Mesendoderm (in vitro differentiated cells): ENCODE measurements around the gene LSM4.

ENCODE experiments used
- DNase-seq: peaks from one replicate; pipeline ENCODE4 v3.0.0; 2013
- H2AK5ac ChIP-seq: 2 replicates; pipeline ENCODE4 v1.6.1; 2013; ENCODE audit warnings: low read length, inconsistent platforms
- H2BK120ac ChIP-seq: 2 replicates; pipeline ENCODE4 v1.6.1; 2013; ENCODE audit warnings: low read depth, mild to moderate bottlenecking, low read length, moderate library complexity, mixed read lengths
- H2BK15ac ChIP-seq: replicated peaks from 2 replicates; pipeline ENCODE4 v1.6.1; 2013; ENCODE audit warnings: low read depth, mild to moderate bottlenecking, moderate library complexity
- H2BK5ac ChIP-seq: 2 replicates; pipeline ENCODE4 v1.6.1; 2013; ENCODE audit warnings: low read length, inconsistent platforms
- H3K18ac ChIP-seq: 2 replicates; pipeline ENCODE4 v1.6.1; 2013; ENCODE audit warnings: mild to moderate bottlenecking, low read length, mixed read lengths
- H3K23ac ChIP-seq: one replicate; pipeline ENCODE4 v1.6.1; 2013; ENCODE audit warnings: low read length
- H3K27ac ChIP-seq: 2 replicates; pipeline ENCODE4 v1.5.1; 2013; ENCODE audit warnings: low read depth, mild to moderate bottlenecking, inconsistent platforms, low read length, moderate library complexity
- H3K27me3 ChIP-seq: 2 replicates; pipeline ENCODE4 v1.6.1; 2013; ENCODE audit warnings: low read length, control low read depth, mild to moderate bottlenecking, inconsistent platforms; ENCODE audit not compliant: insufficient read depth, poor library complexity
- H3K36me3 ChIP-seq: 2 replicates; pipeline ENCODE4 v1.6.1; 2013; ENCODE audit warnings: low read length, inconsistent platforms; ENCODE audit not compliant: control insufficient read depth, insufficient read depth
- H3K4ac ChIP-seq: one replicate; pipeline ENCODE4 v1.6.1; 2013; ENCODE audit warnings: low read depth, mild to moderate bottlenecking, low read length, moderate library complexity
- H3K4me1 ChIP-seq: 2 replicates; pipeline ENCODE4 v1.6.1; 2013; ENCODE audit warnings: low read depth, low read length, inconsistent platforms; ENCODE audit not compliant: control insufficient read depth
- H3K4me2 ChIP-seq: 2 replicates; pipeline ENCODE4 v1.6.1; 2013; ENCODE audit warnings: low read length
- H3K4me3 ChIP-seq: 2 replicates; pipeline ENCODE4 v1.5.1; 2013; ENCODE audit warnings: mild to moderate bottlenecking, low read length
- H3K56ac ChIP-seq: one replicate; pipeline ENCODE4 v1.6.1; 2013; ENCODE audit warnings: low read length
- H3K79me1 ChIP-seq: 2 replicates; pipeline ENCODE4 v1.6.1; 2013; ENCODE audit warnings: low read length, inconsistent platforms
- H3K79me2 ChIP-seq: 2 replicates; pipeline ENCODE4 v1.6.1; 2013; ENCODE audit warnings: mild to moderate bottlenecking, low read length; ENCODE audit not compliant: control insufficient read depth, insufficient read depth
- H3K9ac ChIP-seq: 2 replicates; pipeline ENCODE4 v1.6.1; 2013; ENCODE audit warnings: low read length, inconsistent platforms
- H4K5ac ChIP-seq: one replicate; pipeline ENCODE4 v1.6.1; 2013; ENCODE audit warnings: low read length
- H4K8ac ChIP-seq: one replicate; pipeline ENCODE4 v1.6.1; 2013; ENCODE audit warnings: low read depth, mild to moderate bottlenecking, control low read depth, low read length, moderate library complexity
- WGBS: extraction: QIAGEN DNeasy Blood & Tissue Kit; methylation state at CpG from one replicate; pipeline ENCODE4 v1.1.7; 2013; ENCODE audit warnings: low lambda C conversion rate, missing lambda C conversion rate; ENCODE audit not compliant: insufficient coverage; ENCODE audit errors: extremely low coverage; 5-methylcytosine and 5-hydroxymethylcytosine counted together

Gene LSM4

DNA sequence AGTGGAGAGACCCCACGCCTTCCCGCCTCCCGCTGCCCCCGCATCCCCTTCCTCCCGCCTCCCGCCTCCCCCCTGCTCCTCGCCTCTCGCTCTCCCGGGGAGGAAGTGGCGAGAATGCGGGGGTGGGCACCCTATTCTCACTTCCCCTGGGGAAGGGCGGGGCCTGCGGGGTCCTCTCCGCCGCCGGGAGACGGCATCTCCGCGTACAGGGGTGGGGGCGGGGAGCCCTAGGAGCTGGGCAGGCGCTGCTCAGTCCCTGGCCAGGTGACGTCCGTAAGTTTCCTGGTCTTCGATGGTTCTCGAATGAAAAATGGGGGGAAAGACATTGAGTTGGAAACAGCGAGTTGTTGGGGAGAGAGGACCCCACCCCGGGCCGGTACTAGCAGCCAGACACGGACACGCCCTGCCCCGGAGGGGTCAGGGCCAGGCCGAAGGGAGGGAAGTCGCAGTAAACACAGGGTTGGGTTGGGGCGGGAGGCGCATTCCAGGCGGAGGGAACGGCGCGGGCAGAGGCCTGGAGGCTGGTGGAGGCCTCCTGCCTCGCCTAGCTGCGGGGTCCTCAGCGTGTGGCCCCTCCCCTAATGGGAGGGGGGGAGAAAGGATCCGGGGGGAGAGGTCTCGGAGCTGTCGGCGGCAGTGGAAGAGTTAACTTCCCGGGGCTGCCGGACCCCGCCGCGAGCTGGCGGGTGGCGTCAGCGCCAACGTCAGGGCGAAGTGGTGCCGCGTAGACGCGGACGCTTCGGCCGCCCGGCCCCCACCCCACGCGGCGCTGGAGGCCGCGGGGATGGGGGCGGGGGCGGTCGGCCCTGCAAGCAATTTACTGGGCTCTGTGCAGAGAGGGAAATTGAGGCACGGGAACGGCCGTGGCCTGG, 31.1 kb downstream of the LSM4 start:
- peak overlapping the region; percentile 40 for H4K5ac ChIP-seq
- peak overlapping the region; percentile 99 for H3K27ac ChIP-seq
- DNase-seq: peak; percentile 94
- no peak overlapping the region for H2AK5ac ChIP-seq
- peak overlapping the region; percentile 47 for H3K4me3 ChIP-seq
- no peaks in the 10 kb centered on the region for H3K79me1 ChIP-seq
- peaks cover 10% of the 10 kb centered on the region for H3K4me1 ChIP-seq
- peak overlapping the region; percentile 41 for H4K8ac ChIP-seq
- no peaks in the 10 kb centered on the region for H3K27me3 ChIP-seq
- H3K56ac ChIP-seq: peak overlapping the region; percentile 81
- peak overlapping the region; percentile 98 for H2BK5ac ChIP-seq
- H2BK120ac ChIP-seq: peak overlapping the region; percentile 88
- peak overlapping the region; percentile 23 for H3K4ac ChIP-seq
- H3K9ac ChIP-seq: peak overlapping the region; percentile 85
- H3K4me2 ChIP-seq: peak overlapping the region; percentile 70
- H2BK15ac ChIP-seq: peak overlapping the region; percentile 88
- no CpG with 5 or more reads among the region's 75 CpGs for WGBS
- H3K18ac ChIP-seq: peak overlapping the region; percentile 19
- H3K79me2 ChIP-seq: no peaks in the 10 kb centered on the region
- peak overlapping the region; percentile 81 for H3K23ac ChIP-seq
- H3K36me3 ChIP-seq: no peaks in the 10 kb centered on the region

DNA sequence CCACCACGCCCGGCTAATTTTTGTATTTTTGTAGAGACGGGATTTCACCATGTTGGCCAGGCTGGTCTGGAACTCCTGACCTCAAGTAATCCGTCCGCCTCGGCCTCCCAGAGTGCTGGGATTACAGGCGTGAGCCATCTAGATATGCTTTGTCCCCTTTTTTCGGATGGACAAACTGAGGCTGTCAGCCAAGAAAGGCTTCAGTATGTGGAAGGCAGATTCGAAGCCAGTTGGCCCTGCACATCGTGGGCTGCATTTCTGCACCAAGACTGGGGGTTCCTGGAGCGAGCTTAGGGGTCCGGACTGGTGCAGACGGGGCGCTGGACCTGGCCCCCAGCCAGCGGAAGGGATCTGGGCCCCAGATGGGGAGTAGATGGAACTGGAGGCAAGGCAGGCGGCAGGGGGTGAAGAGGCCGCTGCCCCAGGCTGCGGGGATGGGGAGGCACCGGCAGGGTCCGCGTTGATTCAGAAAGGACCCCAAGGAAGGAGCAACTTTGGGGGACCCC, 31.8 kb downstream of the LSM4 start:
- Histone ChIP-seq H2BK120ac (peak overlapping the region; percentile 69), H3K4ac (peak overlapping the region; percentile 7), H3K9ac (peak overlapping the region; percentile 85), H3K4me2 (peak overlapping the region; percentile 70), H3K18ac (peak overlapping the region; percentile 19), H3K23ac (peak overlapping the region; percentile 51), H3K56ac (peak overlapping the region; percentile 81), H3K27me3 (no peaks in the 10 kb centered on the region), H2BK5ac (peak overlapping the region; percentile 98), H4K8ac (no peak overlapping the region), H3K4me1 (peaks cover 13% of the 10 kb centered on the region), H3K79me2 (no peaks in the 10 kb centered on the region), H3K27ac (peak overlapping the region; percentile 99), H2BK15ac (no peak overlapping the region), H3K79me1 (no peaks in the 10 kb centered on the region), H3K4me3 (no peak overlapping the region), H2AK5ac (peak overlapping the region; percentile 91), H4K5ac (peak overlapping the region; percentile 40), H3K36me3 (no peaks in the 10 kb centered on the region)
- no CpG with 5 or more reads among the region's 21 CpGs for WGBS
- DNase-seq: no peak

DNA sequence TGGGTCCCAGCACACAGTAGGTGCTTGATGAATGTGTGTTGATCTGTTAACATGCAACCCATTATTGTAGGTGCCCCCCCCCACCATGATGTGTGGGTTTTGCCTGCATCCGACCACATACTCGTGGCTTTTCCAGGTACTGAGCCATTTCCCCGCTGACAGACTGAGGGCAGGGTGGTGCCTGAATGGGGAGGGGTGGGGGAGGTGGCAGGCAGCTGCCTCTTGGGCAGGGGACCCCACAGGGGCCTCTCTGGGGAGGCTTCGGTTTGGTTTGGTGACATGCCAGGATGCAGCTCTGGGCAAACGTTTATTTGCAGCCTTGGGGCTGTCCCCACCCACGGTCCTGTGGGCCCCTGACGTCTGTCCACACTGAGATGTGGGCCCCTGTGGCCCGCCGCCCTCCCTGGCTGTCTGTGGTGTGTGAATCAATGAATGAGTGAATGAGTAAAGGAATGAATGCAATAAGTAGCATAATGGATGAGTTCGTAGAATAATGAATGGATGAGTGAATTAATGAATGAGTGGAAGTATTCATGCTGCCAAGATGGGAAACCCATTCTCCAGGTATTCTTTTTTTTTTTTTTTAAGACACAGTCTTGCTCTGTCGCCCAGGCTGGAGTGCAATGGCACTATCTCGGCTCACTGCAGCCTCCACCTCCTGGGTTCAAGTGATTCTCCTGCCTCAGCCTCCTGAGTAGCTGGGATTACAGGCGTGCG, 32.4 kb downstream of the LSM4 start:
- Histone ChIP-seq H3K4me3 (no peak overlapping the region), H3K9ac (no peak overlapping the region), H3K23ac (no peak overlapping the region), H4K8ac (no peak overlapping the region), H2AK5ac (peak overlapping the region; percentile 51), H2BK120ac (no peak overlapping the region), H3K27ac (no peak overlapping the region), H3K27me3 (no peaks in the 10 kb centered on the region), H3K4ac (peak overlapping the region; percentile 29), H3K4me2 (no peak overlapping the region), H3K18ac (no peak overlapping the region), H3K56ac (peak overlapping the region; percentile 51), H3K79me2 (no peaks in the 10 kb centered on the region), H2BK15ac (peak overlapping the region; percentile 10), H3K79me1 (no peaks in the 10 kb centered on the region), H2BK5ac (peak overlapping the region; percentile 9), H3K36me3 (no peaks in the 10 kb centered on the region), H4K5ac (no peak overlapping the region), H3K4me1 (peaks cover 13% of the 10 kb centered on the region)
- no peak for DNase-seq
- WGBS: 100% methylated on average over 1 of the region's 14 CpGs

DNA sequence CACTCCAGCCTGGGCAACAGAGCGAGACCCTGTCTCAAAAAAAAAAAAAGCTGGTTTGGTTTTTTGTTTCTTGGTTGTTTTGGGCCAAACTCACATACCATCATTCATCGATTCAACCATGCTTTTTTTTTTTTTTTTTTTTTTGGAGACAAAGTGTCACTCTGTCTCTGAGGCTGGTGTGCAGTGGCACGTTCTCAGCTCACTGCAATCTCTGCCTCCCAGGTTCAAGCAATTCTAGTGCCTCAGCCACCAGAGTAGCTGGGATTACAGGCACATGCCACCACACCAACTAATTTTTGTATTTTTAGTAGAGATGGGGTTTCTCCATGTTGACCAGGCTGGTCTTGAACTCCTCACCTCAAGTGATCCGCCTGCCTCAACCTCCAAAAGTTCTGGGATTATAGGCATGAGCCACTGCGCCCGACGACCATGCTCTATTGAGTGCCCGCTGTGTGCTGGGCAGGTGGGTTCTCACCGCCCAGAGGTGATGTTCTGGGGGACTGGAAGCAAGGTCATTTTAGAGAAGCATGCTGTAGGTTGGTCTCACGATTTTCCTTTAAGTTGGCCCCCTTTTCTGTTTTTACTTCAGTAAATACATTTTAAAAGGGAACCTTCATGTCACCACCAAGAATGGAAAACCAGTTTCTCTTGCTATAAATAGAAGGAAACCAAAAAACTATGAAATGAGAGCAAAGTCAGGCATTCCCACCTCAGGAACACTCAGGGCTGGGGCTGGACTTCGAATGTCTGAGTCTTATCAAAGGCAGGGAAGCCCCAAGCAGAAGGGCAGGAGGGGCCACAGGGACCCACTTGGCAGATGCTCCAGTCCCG, 33.2 kb downstream of the LSM4 start:
- no peak overlapping the region for H3K27ac ChIP-seq
- H4K5ac ChIP-seq: no peak overlapping the region
- H3K4ac ChIP-seq: no peak overlapping the region
- H3K79me1 ChIP-seq: no peaks in the 10 kb centered on the region
- H3K4me3 ChIP-seq: no peak overlapping the region
- no peak overlapping the region for H2BK120ac ChIP-seq
- no peak overlapping the region for H3K23ac ChIP-seq
- H3K18ac ChIP-seq: no peak overlapping the region
- WGBS: no CpG with 5 or more reads among the region's 12 CpGs
- peaks cover 13% of the 10 kb centered on the region for H3K4me1 ChIP-seq
- H3K9ac ChIP-seq: no peak overlapping the region
- H2BK5ac ChIP-seq: peak overlapping the region; percentile 9
- H3K56ac ChIP-seq: peak overlapping the region; percentile 51
- H2BK15ac ChIP-seq: no peak overlapping the region
- no peak overlapping the region for H3K4me2 ChIP-seq
- H3K27me3 ChIP-seq: no peaks in the 10 kb centered on the region
- no peaks in the 10 kb centered on the region for H3K36me3 ChIP-seq
- H2AK5ac ChIP-seq: peak overlapping the region; percentile 51
- no peak overlapping the region for H4K8ac ChIP-seq
- no peaks in the 10 kb centered on the region for H3K79me2 ChIP-seq
- DNase-seq: no peak
